NCI-H69 (cell line): ENCODE results near the gene TSC2.

ENCODE experiments used
- DNase-seq: peaks from one replicate; lab custom pipeline; 2025; lab: John Stamatoyannopoulos, UW

The TSC2 gene

GRCh38 chr16:2047330-2048115 lies at the start of gene TSC2, which contains the start of gene NTHL1:
TSC2 (plus strand) TSS chr16:2047985; CDS start chr16:2048616, 631 bp downstream.
NTHL1 (minus strand) TSS chr16:2047834; CDS start chr16:2047823, 11 bp downstream.
- peak; percentile 98 for DNase-seq

GRCh38 chr16:1998360-1998835 lies 49.4 kb upstream of the TSC2 start:
- no peak for DNase-seq

GRCh38 chr16:1998852-1999801 lies 48.7 kb upstream of the TSC2 start:
- DNase-seq: no peak

GRCh38 chr16:1999866-2000514 lies 47.8 kb upstream of the TSC2 start:
- no peak for DNase-seq

GRCh38 chr16:2001035-2001434 lies 46.8 kb upstream of the TSC2 start:
- DNase-seq: no peak

- no peak for DNase-seq
These were observed 46.1 kb upstream of the TSC2 start for GRCh38 chr16:2001456-2002355.

- DNase-seq: no peak
These were observed 45.2 kb upstream of the TSC2 start for GRCh38 chr16:2002406-2003230.

GRCh38 chr16:2003231-2003826 lies 44.5 kb upstream of the TSC2 start:
- DNase-seq: no peak

GRCh38 chr16:2003827-2004641 lies 43.8 kb upstream of the TSC2 start:
- DNase-seq: peak; percentile 97

GRCh38 chr16:2004795-2005517 lies 42.8 kb upstream of the TSC2 start:
- DNase-seq: no peak

GRCh38 chr16:2005646-2006045 lies 42.1 kb upstream of the TSC2 start:
- no peak for DNase-seq

- no peak for DNase-seq
These were observed 41.5 kb upstream of the TSC2 start for GRCh38 chr16:2006317-2006716.

GRCh38 chr16:2007081-2007836 lies 40.5 kb upstream of the TSC2 start:
- DNase-seq: no peak

- no peak for DNase-seq
These were observed 39.7 kb upstream of the TSC2 start for GRCh38 chr16:2008009-2008526.

GRCh38 chr16:2008631-2009163 lies 39.1 kb upstream of the TSC2 start:
- peak; percentile 57 for DNase-seq

GRCh38 chr16:2009164-2009711 lies 38.5 kb upstream of the TSC2 start:
- DNase-seq: peak; percentile 66
